HG02678 (cell line): ENCODE results near the gene KAZALD1.
A peak's percentile ranks its signal among the peaks of the same experiment; 100 is the strongest.

Experiments used
- ATAC-seq: cut with Tn5 transposase; IDR thresholded peaks from one replicate; pipeline ENCODE4 v1.9.1; 2021; ENCODE audit warnings: mild to moderate bottlenecking, moderate library complexity; ENCODE audit not compliant: unreplicated experiment

KAZALD1 gene

GRCh38 chr10:101047961-101048892 lies 13.6 kb upstream of the KAZALD1 start:
- ATAC-seq: no peak

GRCh38 chr10:101050208-101051069 lies 11.3 kb upstream of the KAZALD1 start:
- peak; percentile 76 for ATAC-seq

- no peak for ATAC-seq
Measured at GRCh38 chr10:101052285-101052684, 9.5 kb upstream of the KAZALD1 start.

- no peak for ATAC-seq
Measured at GRCh38 chr10:101053516-101053915, 8.3 kb upstream of the KAZALD1 start.

GRCh38 chr10:101054351-101054750 lies 7.4 kb upstream of the KAZALD1 start:
- no peak for ATAC-seq

GRCh38 chr10:101054876-101055275 lies 6.9 kb upstream of the KAZALD1 start:
- ATAC-seq: no peak

GRCh38 chr10:101055411-101055810 lies 6.4 kb upstream of the KAZALD1 start:
- no peak for ATAC-seq

- ATAC-seq: no peak
Measured at GRCh38 chr10:101056365-101057151, 5.2 kb upstream of the KAZALD1 start.

- ATAC-seq: peak; percentile 39
Measured at GRCh38 chr10:101060036-101060950, 1.5 kb upstream of the KAZALD1 start.

GRCh38 chr10:101060951-101061623 lies 702 bp upstream of the KAZALD1 start:
- ATAC-seq: peak; percentile 57

- peak; percentile 29 for ATAC-seq
Measured at GRCh38 chr10:101062232-101063049, 652 bp downstream of the KAZALD1 start.

GRCh38 chr10:101063050-101063525 lies 1.3 kb downstream of the KAZALD1 start:
- no peak for ATAC-seq

GRCh38 chr10:101063548-101064414 lies 2.0 kb downstream of the KAZALD1 start:
- no peak for ATAC-seq

- no peak for ATAC-seq
Measured at GRCh38 chr10:101064415-101065030, 2.7 kb downstream of the KAZALD1 start.

GRCh38 chr10:101065481-101066145 lies 3.8 kb downstream of the KAZALD1 start:
- ATAC-seq: no peak

GRCh38 chr10:101066146-101066895 lies 4.5 kb downstream of the KAZALD1 start:
- peak; percentile 35 for ATAC-seq
